ENCODE results near the gene UBE2H. TPM values are rescaled to one million over a fixed set of nuclear protein-coding genes. Genes with fewer than 3 reads are reported as not detected.

The UBE2H gene
- total and polyA plus RNA-seq, 9 donors: 48.9 to 96.3 (median 84.4) TPM

GRCh38 chr7:129882531-129882930 is 70.2 kb downstream of the UBE2H start:
- 83% methylated on average over 1 of the region's 3 CpGs for WGBS (ENCODE audit: insufficient coverage)
- H3K27ac ChIP-seq (ENCODE audit: low read length): no peak overlapping the region
- peaks cover 6% of the 10 kb centered on the region for H3K36me3 ChIP-seq (ENCODE audit: control insufficient read depth, insufficient read depth, low read length)
- H3K4me3 ChIP-seq (ENCODE audit: low read length): no peak overlapping the region
- no peaks in the 10 kb centered on the region for H3K4me1 ChIP-seq (ENCODE audit: control insufficient read depth, insufficient read depth, low read length)
- no peaks in the 10 kb centered on the region for H3K9me3 ChIP-seq (replicated peaks; ENCODE audit: control insufficient read depth, low read depth, low read length)
- no peak for DNase-seq
- no peaks in the 10 kb centered on the region for H3K27me3 ChIP-seq (ENCODE audit: control insufficient read depth, insufficient read depth, low read length)

DNA sequence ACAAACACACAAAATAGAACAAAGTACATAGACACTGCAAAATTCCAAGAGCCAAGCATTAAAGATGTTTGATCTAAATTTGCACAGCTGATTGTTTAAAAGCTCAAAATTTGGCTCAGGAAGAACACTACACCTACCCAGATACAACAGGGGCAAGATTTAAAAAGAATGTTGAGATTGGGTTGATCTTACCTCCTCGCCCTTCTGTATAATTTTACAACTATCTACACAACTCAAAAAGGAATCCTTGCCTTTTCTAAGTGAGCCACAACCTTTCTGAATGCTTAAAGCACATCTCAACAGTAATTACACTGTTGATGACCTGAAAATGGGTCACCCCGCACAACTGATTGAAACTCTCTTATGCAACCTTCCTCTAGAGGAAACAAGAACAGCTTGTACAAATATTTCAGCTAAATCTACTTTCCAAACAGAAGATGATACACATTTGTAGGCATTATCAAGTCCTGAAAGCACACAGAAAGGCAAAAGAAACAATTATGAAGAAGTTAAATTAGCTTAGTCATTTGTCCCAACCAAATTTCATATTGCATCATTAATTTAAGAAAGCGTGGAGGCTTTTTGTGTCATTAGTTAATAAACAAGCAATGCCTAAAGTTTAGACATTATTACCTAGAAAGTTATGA is 75.5 kb downstream of the UBE2H start:
- Histone ChIP-seq H3K27ac (ENCODE audit: low read length) (no peak overlapping the region), H3K4me3 (ENCODE audit: low read length) (no peak overlapping the region)

DNA sequence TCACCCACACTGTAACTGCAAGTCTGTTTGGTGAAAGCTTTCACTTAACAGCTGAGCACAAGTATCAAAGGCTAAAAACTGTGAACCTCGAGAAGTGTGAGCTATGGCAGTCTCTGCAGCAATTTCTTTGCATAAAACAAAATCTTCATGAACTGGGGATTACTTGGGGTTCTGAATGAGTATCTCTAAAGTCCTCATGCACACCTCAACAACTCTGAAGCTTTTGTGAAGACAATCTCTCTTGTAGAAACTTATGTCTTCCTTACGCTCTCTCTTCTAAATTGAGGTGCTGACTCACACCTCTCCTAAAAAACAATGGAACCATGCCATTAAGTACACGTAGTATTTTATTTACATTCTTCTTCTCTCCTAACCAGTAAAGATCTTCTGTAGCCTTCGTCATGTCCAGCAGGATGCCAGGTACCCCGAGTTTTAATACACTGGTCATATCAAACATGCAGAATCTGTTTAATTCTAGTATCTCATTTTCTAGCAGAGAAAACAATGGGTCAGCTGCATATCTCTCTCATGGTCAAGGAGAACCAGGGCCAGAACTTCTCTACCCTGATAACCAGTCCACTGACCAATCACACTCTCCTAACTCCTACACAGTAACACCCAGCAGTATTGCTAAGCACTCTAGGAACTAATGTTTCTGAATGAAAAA is 76.9 kb downstream of the UBE2H start:
- Histone ChIP-seq H3K4me1 (ENCODE audit: control insufficient read depth, insufficient read depth, low read length) (no peaks in the 10 kb centered on the region), H3K27ac (ENCODE audit: low read length) (no peak overlapping the region), H3K9me3 (replicated peaks; ENCODE audit: control insufficient read depth, low read depth, low read length) (no peaks in the 10 kb centered on the region), H3K27me3 (ENCODE audit: control insufficient read depth, insufficient read depth, low read length) (no peaks in the 10 kb centered on the region), H3K4me3 (ENCODE audit: low read length) (no peak overlapping the region), H3K36me3 (ENCODE audit: control insufficient read depth, insufficient read depth, low read length) (peaks cover 13% of the 10 kb centered on the region)
- WGBS (ENCODE audit: insufficient coverage): 93% methylated on average over 4 of the region's 5 CpGs
- DNase-seq: no peak

More for the DNA sequence above, 75.5 kb downstream of the UBE2H start:
- no peaks in the 10 kb centered on the region for H3K27me3 ChIP-seq (ENCODE audit: control insufficient read depth, insufficient read depth, low read length)
- DNase-seq: no peak
- H3K9me3 ChIP-seq (replicated peaks; ENCODE audit: control insufficient read depth, low read depth, low read length): no peaks in the 10 kb centered on the region
- H3K36me3 ChIP-seq (ENCODE audit: control insufficient read depth, insufficient read depth, low read length): peaks cover 13% of the 10 kb centered on the region
- WGBS (ENCODE audit: insufficient coverage): no CpG with 5 or more reads among the region's 3 CpGs
- no peaks in the 10 kb centered on the region for H3K4me1 ChIP-seq (ENCODE audit: control insufficient read depth, insufficient read depth, low read length)

DNA sequence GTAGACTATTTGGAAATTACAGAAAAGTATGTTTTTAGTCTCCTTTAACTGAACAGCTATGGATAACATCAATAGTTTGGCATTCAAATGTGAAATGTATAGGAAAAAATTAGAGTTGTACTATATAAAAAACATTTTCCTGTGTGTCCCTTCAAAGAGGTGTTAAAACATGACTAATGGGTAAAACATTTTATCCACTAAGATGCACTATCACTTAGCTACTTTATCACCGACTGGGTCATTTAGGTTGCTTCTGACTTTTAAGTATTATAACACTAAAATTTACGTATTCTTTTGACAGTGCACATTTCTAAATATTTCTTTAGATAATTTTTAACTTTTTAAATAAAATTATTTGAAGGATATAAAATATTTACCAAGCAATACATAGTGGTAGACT is 77.6 kb downstream of the UBE2H start:
- Histone ChIP-seq H3K4me1 (ENCODE audit: control insufficient read depth, insufficient read depth, low read length) (no peaks in the 10 kb centered on the region), H3K27ac (ENCODE audit: low read length) (no peak overlapping the region), H3K9me3 (replicated peaks; ENCODE audit: control insufficient read depth, low read depth, low read length) (no peaks in the 10 kb centered on the region), H3K36me3 (ENCODE audit: control insufficient read depth, insufficient read depth, low read length) (peaks cover 13% of the 10 kb centered on the region), H3K27me3 (ENCODE audit: control insufficient read depth, insufficient read depth, low read length) (no peaks in the 10 kb centered on the region), H3K4me3 (ENCODE audit: low read length) (no peak overlapping the region)
- no CpG with 5 or more reads among the region's 2 CpGs for WGBS (ENCODE audit: insufficient coverage)
- no peak for DNase-seq

DNA sequence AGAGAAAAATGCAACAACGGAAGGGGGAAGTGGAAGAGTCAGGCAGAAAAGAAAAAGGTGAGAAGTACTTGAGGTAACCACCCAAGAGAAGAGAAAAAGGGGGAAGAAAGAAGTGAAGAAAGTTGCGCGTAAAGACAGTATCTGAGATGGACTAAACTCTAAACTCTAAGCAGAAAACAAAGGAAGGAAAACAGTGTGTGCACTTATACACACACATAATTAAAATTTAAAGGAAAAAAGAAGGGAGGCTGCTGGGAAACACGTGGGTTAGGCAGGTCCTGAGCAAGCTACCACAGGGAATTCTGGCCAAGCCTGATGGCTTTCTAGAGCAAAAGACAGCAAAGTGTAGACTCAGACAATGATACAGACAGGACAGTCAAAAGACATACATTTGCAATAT is 78.0 kb downstream of the UBE2H start:
- WGBS (ENCODE audit: insufficient coverage): 100% methylated on average over 1 of the region's 4 CpGs
- no peaks in the 10 kb centered on the region for H3K27me3 ChIP-seq (ENCODE audit: control insufficient read depth, insufficient read depth, low read length)
- H3K4me1 ChIP-seq (ENCODE audit: control insufficient read depth, insufficient read depth, low read length): no peaks in the 10 kb centered on the region

GRCh38 chr7:129872054-129872453 is 80.7 kb downstream of the UBE2H start:
- Histone ChIP-seq H3K27ac (ENCODE audit: low read length) (no peak overlapping the region), H3K36me3 (ENCODE audit: control insufficient read depth, insufficient read depth, low read length) (peaks cover 13% of the 10 kb centered on the region), H3K4me3 (ENCODE audit: low read length) (no peak overlapping the region), H3K9me3 (replicated peaks; ENCODE audit: control insufficient read depth, low read depth, low read length) (no peaks in the 10 kb centered on the region), H3K27me3 (ENCODE audit: control insufficient read depth, insufficient read depth, low read length) (no peaks in the 10 kb centered on the region), H3K4me1 (ENCODE audit: control insufficient read depth, insufficient read depth, low read length) (no peaks in the 10 kb centered on the region)
- WGBS (ENCODE audit: insufficient coverage): 80% methylated on average over 4 of the region's 5 CpGs
- no peak for DNase-seq

More for the DNA sequence above, 78.0 kb downstream of the UBE2H start:
- no peak for DNase-seq
- no peaks in the 10 kb centered on the region for H3K9me3 ChIP-seq (replicated peaks; ENCODE audit: control insufficient read depth, low read depth, low read length)
- H3K4me3 ChIP-seq (ENCODE audit: low read length): no peak overlapping the region
- H3K36me3 ChIP-seq (ENCODE audit: control insufficient read depth, insufficient read depth, low read length): peaks cover 16% of the 10 kb centered on the region
- no peak overlapping the region for H3K27ac ChIP-seq (ENCODE audit: low read length)

- H3K4me3 ChIP-seq (ENCODE audit: low read length): no peak overlapping the region
- H3K36me3 ChIP-seq (ENCODE audit: control insufficient read depth, insufficient read depth, low read length): peaks cover 10% of the 10 kb centered on the region
- no peak for DNase-seq
- H3K4me1 ChIP-seq (ENCODE audit: control insufficient read depth, insufficient read depth, low read length): no peaks in the 10 kb centered on the region
- H3K9me3 ChIP-seq (replicated peaks; ENCODE audit: control insufficient read depth, low read depth, low read length): no peaks in the 10 kb centered on the region
- no peak overlapping the region for H3K27ac ChIP-seq (ENCODE audit: low read length)
- no peaks in the 10 kb centered on the region for H3K27me3 ChIP-seq (ENCODE audit: control insufficient read depth, insufficient read depth, low read length)
- 88% methylated on average over 4 of the region's 4 CpGs for WGBS (ENCODE audit: insufficient coverage)
Observed at GRCh38 chr7:129870668-129871067, 82.1 kb downstream of the UBE2H start.

DNA sequence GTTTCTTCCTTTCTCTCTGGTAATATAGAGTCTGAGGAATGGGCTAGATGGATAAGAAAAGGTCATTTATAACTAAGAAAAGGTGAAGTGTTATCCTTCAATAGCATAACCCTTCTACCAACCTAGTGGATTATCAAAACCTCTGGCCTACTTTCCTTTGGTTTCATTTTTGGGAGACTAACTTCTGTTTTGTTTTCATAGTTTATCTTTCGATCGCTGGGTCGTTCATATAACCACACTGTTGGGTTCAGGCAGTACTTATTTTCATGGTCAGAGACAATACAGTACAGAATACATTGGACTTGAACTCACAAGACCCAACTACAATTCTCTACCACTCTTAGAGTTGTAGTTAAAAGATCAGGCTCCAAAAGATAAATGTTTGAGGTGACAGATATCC is 86.5 kb downstream of the UBE2H start:
- no peaks in the 10 kb centered on the region for H3K9me3 ChIP-seq (replicated peaks; ENCODE audit: control insufficient read depth, low read depth, low read length)
- no peaks in the 10 kb centered on the region for H3K27me3 ChIP-seq (ENCODE audit: control insufficient read depth, insufficient read depth, low read length)
- H3K36me3 ChIP-seq (ENCODE audit: control insufficient read depth, insufficient read depth, low read length): peaks cover 8% of the 10 kb centered on the region
- H3K27ac ChIP-seq (ENCODE audit: low read length): no peak overlapping the region
- WGBS (ENCODE audit: insufficient coverage): no CpG with 5 or more reads among the region's 3 CpGs
- H3K4me3 ChIP-seq (ENCODE audit: low read length): no peak overlapping the region
- DNase-seq: no peak
- H3K4me1 ChIP-seq (ENCODE audit: control insufficient read depth, insufficient read depth, low read length): peaks cover 12% of the 10 kb centered on the region

GRCh38 chr7:129865925-129866201 is 86.9 kb downstream of the UBE2H start:
- no peak overlapping the region for H3K4me3 ChIP-seq (ENCODE audit: low read length)
- peaks cover 8% of the 10 kb centered on the region for H3K36me3 ChIP-seq (ENCODE audit: control insufficient read depth, insufficient read depth, low read length)
- H3K27me3 ChIP-seq (ENCODE audit: control insufficient read depth, insufficient read depth, low read length): no peaks in the 10 kb centered on the region
- H3K9me3 ChIP-seq (replicated peaks; ENCODE audit: control insufficient read depth, low read depth, low read length): no peaks in the 10 kb centered on the region
- peaks cover 12% of the 10 kb centered on the region for H3K4me1 ChIP-seq (ENCODE audit: control insufficient read depth, insufficient read depth, low read length)
- no peak overlapping the region for H3K27ac ChIP-seq (ENCODE audit: low read length)
- 50% methylated on average over 1 of the region's 1 CpG for WGBS (ENCODE audit: insufficient coverage)
- no peak for DNase-seq

GRCh38 chr7:129865093-129865924 is 87.5 kb downstream of the UBE2H start:
- WGBS (ENCODE audit: insufficient coverage): no CpG with 5 or more reads among the region's 4 CpGs
- Histone ChIP-seq H3K4me3 (ENCODE audit: low read length) (no peak overlapping the region), H3K36me3 (ENCODE audit: control insufficient read depth, insufficient read depth, low read length) (peaks cover 8% of the 10 kb centered on the region), H3K9me3 (replicated peaks; ENCODE audit: control insufficient read depth, low read depth, low read length) (no peaks in the 10 kb centered on the region), H3K27me3 (ENCODE audit: control insufficient read depth, insufficient read depth, low read length) (no peaks in the 10 kb centered on the region), H3K27ac (ENCODE audit: low read length) (no peak overlapping the region), H3K4me1 (ENCODE audit: control insufficient read depth, insufficient read depth, low read length) (peaks cover 12% of the 10 kb centered on the region)
- no peak for DNase-seq

All from muscle of leg (tissue), 11 donors.